Breast epithelium (tissue), 4 donors: Measurements from ENCODE around the gene BCL2L2. TPM values are rescaled to one million over a fixed set of nuclear protein-coding genes. Genes with fewer than 3 reads are reported as not detected.
"Not testable (repeated sequence)": the region's sequence is repeated elsewhere in the genome, so short reads cannot be mapped to it uniquely, and the experiment has no call there.

Experiments used
- DNase-seq, 2 donors: peaks; one replicate each; pipeline ENCODE4 v3.0.0-alpha.2; 2019; ENCODE audit warnings: low spot score in 2 of 2
- H3K27ac ChIP-seq, 2 donors: fragments of 200-600 bp; sonication (generic) in 1 of 2; one replicate each; pipeline ENCODE4 v1.5.1; 2016 to 2019; ENCODE audit warnings: mild to moderate bottlenecking in 1 of 2
- H3K27me3 ChIP-seq, 2 donors: fragments of 200-600 bp; sonication (generic) in 1 of 2; one replicate each; pipeline versions ENCODE4 v1.5.1 to v1.6.0; 2017 to 2019; ENCODE audit warnings: control low read depth in 1 of 2, mild to moderate bottlenecking in 1 of 2
- H3K36me3 ChIP-seq: fragments of 200-600 bp; one replicate; pipeline ENCODE4 v1.5.1; 2019
- H3K4me1 ChIP-seq, 2 donors: fragments of 200-600 bp; sonication (generic); one replicate each; pipeline ENCODE4 v1.5.1; 2016 to 2019; ENCODE audit warnings: control low read depth in 1 of 2
- H3K4me3 ChIP-seq, 3 donors: fragments of 200-600 bp; sonication (generic); 1 replicate in 2 of 3; 2 replicates in 1 of 3; pipeline ENCODE4 v1.5.1; 2016 to 2019; ENCODE audit warnings: mild to moderate bottlenecking in 3 of 3, moderate library complexity in 2 of 3
- H3K9me3 ChIP-seq, 2 donors: fragments of 200-600 bp; sonication (generic) in 1 of 2; one replicate each; pipeline ENCODE4 v1.5.1; 2016 to 2019; ENCODE audit warnings: control low read depth in 1 of 2
- CTCF ChIP-seq, 3 donors: fragments of 450-650 bp; IDR thresholded peaks; one replicate each; pipeline ENCODE4 v1.5.1; 2016 to 2017; ENCODE audit warnings: antibody characterized with exemption in 3 of 3, mild to moderate bottlenecking in 3 of 3, moderate library complexity in 3 of 3
- POLR2A ChIP-seq: fragments of 450-650 bp; IDR thresholded peaks from one replicate; pipeline ENCODE4 v1.6.1; 2016; ENCODE audit warnings: antibody characterized with exemption, mild to moderate bottlenecking, moderate library complexity
- POLR2AphosphoS5 ChIP-seq, 3 donors: sonication (generic); formaldehyde crosslinking; IDR thresholded peaks; one replicate each; pipeline ENCODE4 v1.6.1; 2017; ENCODE audit warnings: antibody characterized with exemption in 3 of 3
- intact Hi-C: fragments of 100-400 bp; cut with DNase I; formaldehyde crosslinking; loops from one replicate; pipeline ENCODE4 v1.15.1; 2023; ENCODE audit warnings: low total_unique reads
- total RNA-seq, 3 donors: library from RNA; depleted of rRNA; stranded (reverse); fragments of >200 nt; gene quantifications; one replicate each; pipeline ENCODE4 v1.1.0, GENCODE V29; 2016

The BCL2L2 gene
- total RNA-seq, 3 donors from 2014 or later: 28.8 to 55.5 (median 48.2) TPM

- no peak for DNase-seq
- no peak overlapping the region for H3K4me3 ChIP-seq
- H3K27me3 ChIP-seq: no peaks in the 10 kb centered on the region
- intact Hi-C loops: no loop called here
- peaks cover 5% of the 10 kb centered on the region for H3K36me3 ChIP-seq
- no peaks in the 10 kb centered on the region for H3K9me3 ChIP-seq
- no peak overlapping the region for H3K27ac ChIP-seq
- no peaks in the 10 kb centered on the region for H3K4me1 ChIP-seq
- TF ChIP-seq POLR2AphosphoS5 (IDR thresholded peaks at IDR 0.05) (no peak), POLR2A (no peak), CTCF (IDR thresholded peaks at IDR 0.05) (no peak)
Observed at GRCh38 chr14:23277189-23277588, 29.4 kb upstream of the BCL2L2 start.

- DNase-seq, H3K36me3 ChIP-seq, H3K27ac ChIP-seq, H3K4me1 ChIP-seq, H3K27me3 ChIP-seq, H3K9me3 ChIP-seq, H3K4me3 ChIP-seq, intact Hi-C loops: not testable (repeated sequence)
Observed at GRCh38 chr14:23277928-23278327, 28.7 kb upstream of the BCL2L2 start.

GRCh38 chr14:23281247-23281646 is 25.4 kb upstream of the BCL2L2 start:
- Histone ChIP-seq H3K4me1 (no peaks in the 10 kb centered on the region), H3K27me3 (no peaks in the 10 kb centered on the region), H3K9me3 (no peaks in the 10 kb centered on the region), H3K36me3 (no peaks in the 10 kb centered on the region), H3K27ac (no peak overlapping the region), H3K4me3 (no peak overlapping the region)
- TF ChIP-seq CTCF (IDR thresholded peaks at IDR 0.05) (no peak), POLR2AphosphoS5 (IDR thresholded peaks at IDR 0.05) (no peak), POLR2A (no peak)
- intact Hi-C loops: loop anchor here (10.0 kb wide), 1 partner anchor 84 kb away; the partner anchor contains the start of gene EFS
- no peak for DNase-seq

- Histone ChIP-seq H3K4me3 (peak overlapping the region; percentile 72 to 99 (median 92)), H3K9me3 (no peaks in the 10 kb centered on the region), H3K27me3 (no peaks in the 10 kb centered on the region), H3K27ac (peak overlapping the region; percentile 97 to 99), H3K4me1 (no peaks in the 10 kb centered on the region), H3K36me3 (no peaks in the 10 kb centered on the region)
- no peak for TF ChIP-seq CTCF (IDR thresholded peaks at IDR 0.05)
- TF ChIP-seq POLR2A: no peak
- TF ChIP-seq POLR2AphosphoS5 (IDR thresholded peaks at IDR 0.05): no peak
- DNase-seq: no peak
- intact Hi-C loops: loop anchor here (10.0 kb wide), 1 partner anchor 80 kb away; the partner anchor contains the start of gene EFS
Observed at GRCh38 chr14:23284654-23285529, 21.7 kb upstream of the BCL2L2 start.

GRCh38 chr14:23285530-23286019 is 21.1 kb upstream of the BCL2L2 start:
- TF ChIP-seq POLR2AphosphoS5 (IDR thresholded peaks at IDR 0.05) (no peak), POLR2A (no peak), CTCF (IDR thresholded peaks at IDR 0.05) (no peak)
- Histone ChIP-seq H3K9me3 (no peaks in the 10 kb centered on the region), H3K36me3 (no peaks in the 10 kb centered on the region), H3K4me3 (peak overlapping the region; percentile 72 to 99 (median 92)), H3K27me3 (no peaks in the 10 kb centered on the region), H3K27ac (peak overlapping the region; percentile 97 to 99), H3K4me1 (no peaks in the 10 kb centered on the region)
- no peak for DNase-seq
- intact Hi-C loops: loop anchor here (10.0 kb wide), 1 partner anchor 79 kb away; the partner anchor contains the start of gene EFS
